ENCODE data around the gene GOLGA6C. TPM values are rescaled to one million over a fixed set of nuclear protein-coding genes. Genes with fewer than 3 reads are reported as not detected.
"Not testable (repeated sequence)": the region's sequence is repeated elsewhere in the genome, so short reads cannot be mapped to it uniquely, and the experiment has no call there.

The GOLGA6C gene
- total RNA-seq, 4 donors from 2014 or later = not detected

- intact Hi-C loops (cut with DNase I; ENCODE audit: low total_unique reads) = no loop called here
- Histone ChIP-seq H3K27me3 (no peaks in the 10 kb centered on the region), H3K4me1 (no peaks in the 10 kb centered on the region), H3K4me3 (no peak overlapping the region), H3K27ac (no peak overlapping the region), H3K36me3 (no peaks in the 10 kb centered on the region), H3K9me3 (no peaks in the 10 kb centered on the region)
- DNase-seq = no peak
- no peak for TF ChIP-seq POLR2A (IDR thresholded peaks at IDR 0.05)
- TF ChIP-seq, protein P1, sequence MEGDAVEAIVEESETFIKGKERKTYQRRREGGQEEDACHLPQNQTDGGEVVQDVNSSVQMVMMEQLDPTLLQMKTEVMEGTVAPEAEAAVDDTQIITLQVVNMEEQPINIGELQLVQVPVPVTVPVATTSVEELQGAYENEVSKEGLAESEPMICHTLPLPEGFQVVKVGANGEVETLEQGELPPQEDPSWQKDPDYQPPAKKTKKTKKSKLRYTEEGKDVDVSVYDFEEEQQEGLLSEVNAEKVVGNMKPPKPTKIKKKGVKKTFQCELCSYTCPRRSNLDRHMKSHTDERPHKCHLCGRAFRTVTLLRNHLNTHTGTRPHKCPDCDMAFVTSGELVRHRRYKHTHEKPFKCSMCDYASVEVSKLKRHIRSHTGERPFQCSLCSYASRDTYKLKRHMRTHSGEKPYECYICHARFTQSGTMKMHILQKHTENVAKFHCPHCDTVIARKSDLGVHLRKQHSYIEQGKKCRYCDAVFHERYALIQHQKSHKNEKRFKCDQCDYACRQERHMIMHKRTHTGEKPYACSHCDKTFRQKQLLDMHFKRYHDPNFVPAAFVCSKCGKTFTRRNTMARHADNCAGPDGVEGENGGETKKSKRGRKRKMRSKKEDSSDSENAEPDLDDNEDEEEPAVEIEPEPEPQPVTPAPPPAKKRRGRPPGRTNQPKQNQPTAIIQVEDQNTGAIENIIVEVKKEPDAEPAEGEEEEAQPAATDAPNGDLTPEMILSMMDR (IDR thresholded peaks at IDR 0.05) = no peak
These were observed 55.1 kb downstream of the GOLGA6C start for GRCh38 chr15:75313116-75313845.

- H3K4me1 ChIP-seq = no peaks in the 10 kb centered on the region
- H3K27me3 ChIP-seq = no peaks in the 10 kb centered on the region
- no peak for DNase-seq
- no peak overlapping the region for H3K4me3 ChIP-seq
- H3K36me3 ChIP-seq = no peaks in the 10 kb centered on the region
- H3K9me3 ChIP-seq = no peaks in the 10 kb centered on the region
- intact Hi-C loops (cut with DNase I; ENCODE audit: low total_unique reads) = no loop called here
- H3K27ac ChIP-seq = no peak overlapping the region
- TF ChIP-seq, protein P1 (IDR thresholded peaks at IDR 0.05) = no peak
- no peak for TF ChIP-seq POLR2A (IDR thresholded peaks at IDR 0.05)
These were observed 56.6 kb downstream of the GOLGA6C start for GRCh38 chr15:75314552-75315290.

DNA sequence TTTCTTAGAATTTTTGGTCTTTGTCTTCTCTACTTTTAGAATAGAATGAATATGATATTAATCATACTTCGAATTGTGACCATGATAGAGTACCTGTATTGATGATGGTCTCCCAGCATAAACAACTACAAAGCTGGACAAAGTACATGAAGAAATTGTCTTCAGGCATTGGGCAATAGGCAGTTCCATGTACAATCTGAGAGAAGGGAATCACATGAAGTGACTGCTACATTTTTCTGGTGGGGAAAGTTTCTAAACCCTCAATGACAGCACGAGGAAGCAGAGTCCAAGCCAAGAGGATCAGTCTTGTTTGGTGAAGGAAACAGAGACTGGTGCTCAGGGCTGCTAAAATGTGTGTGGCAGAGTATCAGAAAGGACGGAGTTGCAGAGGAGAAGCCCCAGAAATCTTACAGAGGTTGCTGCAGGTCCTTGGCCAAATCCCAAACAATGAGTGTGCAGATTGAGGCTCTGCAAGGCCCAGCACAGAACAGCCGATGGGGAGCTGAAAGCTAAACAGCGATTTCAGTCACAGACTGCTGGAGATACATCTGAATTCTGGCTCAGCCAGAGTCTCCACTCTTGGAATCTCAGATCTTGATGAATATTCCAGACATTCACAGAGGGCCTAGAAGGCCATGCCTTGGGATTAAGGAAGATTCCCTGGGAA, 61.2 kb downstream of the GOLGA6C start:
- H3K36me3 ChIP-seq; DNase-seq; H3K27me3 ChIP-seq; H3K27ac ChIP-seq; H3K4me3 ChIP-seq; intact Hi-C loops (cut with DNase I; ENCODE audit: low total_unique reads); H3K4me1 ChIP-seq; H3K9me3 ChIP-seq: not testable (repeated sequence)

Small RNAs within 50 kb of the gene (small RNA-seq; reads per million reads assigned to genes)
- not detected for gene AC068338.1
- not detected for gene RN7SL327P
- gene RN7SL489P = not detected

Other genes with a start within 250 kb of the GOLGA6C start
- gene PPCDC, start 234.7 kb upstream of the GOLGA6C start, total RNA-seq = 10 to 100 TPM in 2 of 4 donors, 1 to 10 TPM in 2; 1.2 to 22.8 (median 6.9) TPM
- gene C15orf39, start 56.5 kb upstream of the GOLGA6C start, total RNA-seq = 10 to 100 TPM in 2 of 4 donors, 1 to 10 TPM in 2; 4.6 to 43.9 (median 14.1) TPM
- gene GOLGA6D, start 24.5 kb downstream of the GOLGA6C start, total RNA-seq = not detected
- gene COMMD4, start 77.7 kb downstream of the GOLGA6C start, total RNA-seq = 10 to 100 TPM; 29.9 to 53.0 (median 37.9) TPM
- 100 to 1,000 TPM in 1 of 4 donors, 10 to 100 TPM in 2, 1 to 10 TPM in 1; 6.5 to 155 (median 37.2) TPM for gene NEIL1, start 88.7 kb downstream of the GOLGA6C start, total RNA-seq
- gene MAN2C1, start 110.3 kb downstream of the GOLGA6C start, total RNA-seq = 100 to 1,000 TPM; 154 to 330 (median 180) TPM
- 100 to 1,000 TPM in 1 of 4 donors, 10 to 100 TPM in 3; 20.3 to 116 (median 55.2) TPM for gene SIN3A, start 193.4 kb downstream of the GOLGA6C start, total RNA-seq

Data from uterus (tissue), 4 donors.